HG02938 (cell line): ENCODE results near the gene LYPD6B.

Experiments used
- ATAC-seq: cut with Tn5 transposase; IDR thresholded peaks from one replicate; pipeline ENCODE4 v1.9.1; 2021; ENCODE audit warnings: mild to moderate bottlenecking, moderate library complexity; ENCODE audit not compliant: unreplicated experiment

LYPD6B gene

GRCh38 chr2:149009576-149010461 lies 28.7 kb upstream of the LYPD6B start:
- no peak for ATAC-seq

GRCh38 chr2:149012545-149012944 lies 26.0 kb upstream of the LYPD6B start:
- ATAC-seq: no peak

- ATAC-seq: no peak
Observed at GRCh38 chr2:149015501-149015900, 23.0 kb upstream of the LYPD6B start.

- ATAC-seq: no peak
Observed at GRCh38 chr2:149015926-149016563, 22.5 kb upstream of the LYPD6B start.

- no peak for ATAC-seq
Observed at GRCh38 chr2:149017116-149017985, 21.1 kb upstream of the LYPD6B start.

- ATAC-seq: no peak
Observed at GRCh38 chr2:149018981-149019380, 19.5 kb upstream of the LYPD6B start.

- ATAC-seq: no peak
Observed at GRCh38 chr2:149019768-149020167, 18.7 kb upstream of the LYPD6B start.

GRCh38 chr2:149020432-149020851 lies 18.1 kb upstream of the LYPD6B start:
- peak; percentile 55 for ATAC-seq

GRCh38 chr2:149021271-149021719 lies 17.2 kb upstream of the LYPD6B start:
- ATAC-seq: peak; percentile 76

GRCh38 chr2:149021761-149022160 lies 16.7 kb upstream of the LYPD6B start:
- ATAC-seq: peak; percentile 52

- no peak for ATAC-seq
Observed at GRCh38 chr2:149023091-149023490, 15.4 kb upstream of the LYPD6B start.

GRCh38 chr2:149027590-149028250 lies 10.8 kb upstream of the LYPD6B start:
- ATAC-seq: no peak

GRCh38 chr2:149028377-149028776 lies 10.1 kb upstream of the LYPD6B start:
- ATAC-seq: no peak

GRCh38 chr2:149028891-149029290 lies 9.6 kb upstream of the LYPD6B start:
- ATAC-seq: no peak

GRCh38 chr2:149029307-149029965 lies 9.1 kb upstream of the LYPD6B start:
- no peak for ATAC-seq

- no peak for ATAC-seq
Observed at GRCh38 chr2:149031396-149031795, 7.1 kb upstream of the LYPD6B start.

GRCh38 chr2:149033716-149034115 lies 4.8 kb upstream of the LYPD6B start:
- ATAC-seq: no peak

- no peak for ATAC-seq
Observed at GRCh38 chr2:149034406-149034805, 4.1 kb upstream of the LYPD6B start.

GRCh38 chr2:149036507-149037293 lies 1.8 kb upstream of the LYPD6B start:
- ATAC-seq: no peak
